HEK293 (cell line): ENCODE measurements around the gene FIG4.

ENCODE experiments used
- CTCF ChIP-seq: fragments of 450-650 bp; formaldehyde crosslinking; IDR thresholded peaks from 2 replicates; pipeline ENCODE4 v1.5.1; 2016; ENCODE audit warnings: missing biosample characterization, missing genetic modification characterization
- GLIS1 ChIP-seq: fragments of 450-650 bp; formaldehyde crosslinking; IDR thresholded peaks from 2 replicates; pipeline ENCODE4 v1.5.1; 2016; ENCODE audit warnings: missing biosample characterization, missing genetic modification characterization
- REST ChIP-seq: fragments of 450-650 bp; formaldehyde crosslinking; IDR thresholded peaks from 2 replicates; pipeline ENCODE4 v1.5.1; 2016; ENCODE audit warnings: missing biosample characterization, missing genetic modification characterization
- ZBTB21 ChIP-seq: fragments of 450-650 bp; formaldehyde crosslinking; IDR thresholded peaks from 2 replicates; pipeline ENCODE4 v1.5.1; 2017; ENCODE audit warnings: missing biosample characterization, missing genetic modification characterization
- ZEB2 ChIP-seq: fragments of 450-650 bp; formaldehyde crosslinking; IDR thresholded peaks from 2 replicates; pipeline ENCODE4 v1.5.1; 2016; ENCODE audit warnings: missing biosample characterization, missing genetic modification characterization
- ZNF211 ChIP-seq: fragments of 450-650 bp; formaldehyde crosslinking; IDR thresholded peaks from 2 replicates; pipeline ENCODE4 v1.5.1; 2016; ENCODE audit warnings: low read depth, missing biosample characterization, missing genetic modification characterization
- ZNF23 ChIP-seq: fragments of 450-650 bp; formaldehyde crosslinking; IDR thresholded peaks from 2 replicates; pipeline ENCODE4 v1.5.1; 2016; ENCODE audit warnings: missing biosample characterization, missing genetic modification characterization, borderline replicate concordance
- ZNF266 ChIP-seq: fragments of 450-650 bp; formaldehyde crosslinking; IDR thresholded peaks from 2 replicates; pipeline ENCODE4 v1.5.1; 2016; ENCODE audit warnings: missing biosample characterization, missing genetic modification characterization, low read depth
- ZNF324 ChIP-seq: fragments of 450-650 bp; formaldehyde crosslinking; IDR thresholded peaks from 2 replicates; pipeline ENCODE4 v1.5.1; 2016; ENCODE audit warnings: missing biosample characterization, missing genetic modification characterization
- ZNF366 ChIP-seq: fragments of 450-650 bp; formaldehyde crosslinking; conservative IDR thresholded peaks from 2 replicates; pipeline ENCODE4 v1.5.1; 2016; ENCODE audit warnings: missing biosample characterization, missing genetic modification characterization
- ZNF394 ChIP-seq: fragments of 450-650 bp; formaldehyde crosslinking; IDR thresholded peaks from 2 replicates; pipeline ENCODE4 v1.5.1; 2016; ENCODE audit warnings: missing biosample characterization, missing genetic modification characterization, mild to moderate bottlenecking, moderate library complexity, borderline replicate concordance
- ZNF514 ChIP-seq: fragments of 450-650 bp; formaldehyde crosslinking; IDR thresholded peaks from 2 replicates; pipeline ENCODE4 v1.5.1; 2016; ENCODE audit warnings: missing biosample characterization, missing genetic modification characterization
- ZNF530 ChIP-seq: fragments of 450-650 bp; formaldehyde crosslinking; IDR thresholded peaks from 2 replicates; pipeline ENCODE4 v1.5.1; 2016; ENCODE audit warnings: low read depth, missing biosample characterization, missing genetic modification characterization
- ZNF549 ChIP-seq: fragments of 450-650 bp; IDR thresholded peaks from 2 replicates; pipeline ENCODE4 v1.5.1; 2018; ENCODE audit warnings: missing biosample characterization, missing genetic modification characterization, mild to moderate bottlenecking, inconsistent platforms, moderate library complexity

- TF ChIP-seq CTCF (tag by site-specific recombination) = no peak
- TF ChIP-seq ZNF514 (tag by site-specific recombination) = no peak
- no peak for TF ChIP-seq ZBTB21
- no peak for TF ChIP-seq ZNF530 (tag by site-specific recombination)
- no peak for TF ChIP-seq ZNF549 (tag by site-specific recombination)
- TF ChIP-seq ZNF394 (tag by site-specific recombination) = no peak
- TF ChIP-seq ZEB2 (tag by site-specific recombination) = no peak
- TF ChIP-seq ZNF266 (tag by site-specific recombination) = no peak
- TF ChIP-seq REST = no peak
- TF ChIP-seq ZNF23 = no peak
- TF ChIP-seq ZNF366 (tag by site-specific recombination) = no peak
- TF ChIP-seq ZNF211 = no peak
- no peak for TF ChIP-seq GLIS1 (tag by site-specific recombination)
- no peak for TF ChIP-seq ZNF324
These were observed 103.3 kb downstream of the FIG4 start for GRCh38 chr6:109794201-109794923.
